GM12878 (cell line): ENCODE results near the gene MCM9.

Experiments used
- CBX3 ChIP-seq: fragments of 200-600 bp; sonication (generic); IDR thresholded peaks from 2 replicates; pipeline ENCODE4 v1.6.1; 2016; ENCODE audit warnings: low read depth, borderline replicate concordance
- CTCF ChIP-seq, 3 experiments: IDR thresholded peaks in 2 of 3; conservative IDR thresholded peaks in 1 of 3; 2 replicates each; pipeline ENCODE4 v1.5.1; 2011; ENCODE audit warnings: low read depth in 3 of 3, low read length in 3 of 3, mild to moderate bottlenecking in 3 of 3, control low read depth in 2 of 3, moderate library complexity in 2 of 3, inconsistent platforms in 1 of 3, mixed read lengths in 1 of 3; ENCODE audit not compliant: control insufficient read depth in 2 of 3, insufficient read depth in 1 of 3; ENCODE audit errors: extremely low read depth in 1 of 3
- SIN3A ChIP-seq: IDR thresholded peaks from 2 replicates; pipeline ENCODE4 v1.6.1; 2012; ENCODE audit warnings: low read depth, low read length, improper control_type of control experiment
- SRF ChIP-seq, 2 experiments: IDR thresholded peaks; 2 replicates each; pipeline ENCODE4 v1.6.1; 2011; ENCODE audit warnings: low read depth in 2 of 2, low read length in 2 of 2, mild to moderate bottlenecking in 1 of 2, moderate library complexity in 1 of 2
- USF2 ChIP-seq: IDR thresholded peaks from 2 replicates; pipeline ENCODE4 v1.6.1; 2011; ENCODE audit warnings: low read depth, low read length, improper control_type of control experiment, borderline replicate concordance

GRCh38 chr6:118902726-118903125 is 32.2 kb downstream of the MCM9 start:
- TF ChIP-seq CTCF (IDR thresholded peaks at IDR 0.05 in 2 of 3, conservative IDR thresholded peaks at IDR 0.05 in 1 of 3; ENCODE audit: control insufficient read depth in 2 of 3, extremely low read depth in 1 of 3, insufficient read depth in 1 of 3, low read depth in 3 of 3, low read length in 3 of 3) (no peak), SIN3A (no peak), USF2 (no peak), SRF (IDR thresholded peaks at IDR 0.05; ENCODE audit: low read depth in 2 of 2, low read length in 2 of 2) (no peak), CBX3 (no peak)
